B cell (primary cell): ENCODE data around the gene COX20.

Experiments
- EZH2 ChIP-seq: IDR thresholded peaks from 2 replicates; pipeline ENCODE4 v1.6.1; 2012; ENCODE audit warnings: borderline replicate concordance, low read depth, mild to moderate bottlenecking, moderate library complexity, low read length; ENCODE audit not compliant: insufficient read depth, poor library complexity, severe bottlenecking
- TF ChIP-seq, protein P1 (sequence below): fragments of 200-600 bp; IDR thresholded peaks from one replicate; pipeline ENCODE4 v1.8.0; 2022; ENCODE audit warnings: antibody characterized with exemption, mild to moderate bottlenecking

DNA sequence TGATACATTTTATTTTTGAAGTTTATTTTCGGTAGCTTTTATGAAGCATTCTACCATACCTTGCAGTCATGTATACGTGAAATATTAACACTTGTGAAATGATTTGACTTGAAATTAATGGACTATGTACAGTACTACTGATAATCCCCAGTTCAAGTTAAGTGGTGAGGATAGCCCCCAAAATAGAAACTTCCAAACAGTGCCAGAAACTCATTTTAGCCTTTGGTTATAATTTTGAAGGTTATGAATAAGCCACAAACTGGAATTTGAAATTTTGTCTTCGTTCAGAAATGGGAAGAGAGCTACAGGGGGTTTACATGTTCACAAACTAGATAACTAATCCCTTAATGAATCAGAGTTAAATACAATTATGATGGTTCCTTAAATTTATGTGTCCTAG is 30.4 kb downstream of the COX20 start:
- TF ChIP-seq, protein P1, sequence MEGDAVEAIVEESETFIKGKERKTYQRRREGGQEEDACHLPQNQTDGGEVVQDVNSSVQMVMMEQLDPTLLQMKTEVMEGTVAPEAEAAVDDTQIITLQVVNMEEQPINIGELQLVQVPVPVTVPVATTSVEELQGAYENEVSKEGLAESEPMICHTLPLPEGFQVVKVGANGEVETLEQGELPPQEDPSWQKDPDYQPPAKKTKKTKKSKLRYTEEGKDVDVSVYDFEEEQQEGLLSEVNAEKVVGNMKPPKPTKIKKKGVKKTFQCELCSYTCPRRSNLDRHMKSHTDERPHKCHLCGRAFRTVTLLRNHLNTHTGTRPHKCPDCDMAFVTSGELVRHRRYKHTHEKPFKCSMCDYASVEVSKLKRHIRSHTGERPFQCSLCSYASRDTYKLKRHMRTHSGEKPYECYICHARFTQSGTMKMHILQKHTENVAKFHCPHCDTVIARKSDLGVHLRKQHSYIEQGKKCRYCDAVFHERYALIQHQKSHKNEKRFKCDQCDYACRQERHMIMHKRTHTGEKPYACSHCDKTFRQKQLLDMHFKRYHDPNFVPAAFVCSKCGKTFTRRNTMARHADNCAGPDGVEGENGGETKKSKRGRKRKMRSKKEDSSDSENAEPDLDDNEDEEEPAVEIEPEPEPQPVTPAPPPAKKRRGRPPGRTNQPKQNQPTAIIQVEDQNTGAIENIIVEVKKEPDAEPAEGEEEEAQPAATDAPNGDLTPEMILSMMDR, result no peak
- no peak for TF ChIP-seq EZH2
